Progenitor cell of endocrine pancreas (in vitro differentiated cells): ENCODE measurements around the gene KPNB1. TPM values are rescaled to one million over a fixed set of nuclear protein-coding genes. Genes with fewer than 3 reads are reported as not detected.

Experiments used
- DNase-seq: peaks from one replicate; pipeline ENCODE4 v3.0.0; 2021; ENCODE audit warnings: low spot score; ENCODE audit not compliant: unreplicated experiment
- H3K27ac Mint-ChIP-seq: 2 replicates; pipeline ENCODE4 v1.8.0; 2021; ENCODE audit warnings: mild to moderate bottlenecking, moderate library complexity, mixed read lengths
- H3K27me3 Mint-ChIP-seq: 2 replicates; pipeline ENCODE4 v1.8.0; 2021; ENCODE audit warnings: mixed read lengths
- H3K36me3 Mint-ChIP-seq: 2 replicates; pipeline ENCODE4 v1.8.0; 2022; ENCODE audit warnings: mixed read lengths; ENCODE audit not compliant: insufficient read depth
- H3K4me1 Mint-ChIP-seq: 2 replicates; pipeline ENCODE4 v1.8.0; 2021; ENCODE audit warnings: low read depth, mixed read lengths
- H3K4me3 Mint-ChIP-seq: 2 replicates; pipeline ENCODE4 v1.8.0; 2021; ENCODE audit warnings: low read depth, mild to moderate bottlenecking, moderate library complexity, mixed read lengths
- H3K9me3 Mint-ChIP-seq: 2 replicates; pipeline ENCODE4 v1.8.0; 2021; ENCODE audit warnings: low read depth, mixed read lengths
- total RNA-seq: library from RNA; stranded (reverse); gene quantifications from 2 replicates; pipeline ENCODE4 v1.2.1, GENCODE V29; 2021
- TF ChIP-seq, protein P1 (sequence below): fragments of 200-600 bp; sonication (generic); IDR thresholded peaks from one replicate; pipeline ENCODE4 v1.5.0; 2021; ENCODE audit warnings: antibody characterized with exemption, mild to moderate bottlenecking; ENCODE audit not compliant: unreplicated experiment

The KPNB1 gene
- total RNA-seq, 1 donor from 2014 or later = 386 TPM

DNA sequence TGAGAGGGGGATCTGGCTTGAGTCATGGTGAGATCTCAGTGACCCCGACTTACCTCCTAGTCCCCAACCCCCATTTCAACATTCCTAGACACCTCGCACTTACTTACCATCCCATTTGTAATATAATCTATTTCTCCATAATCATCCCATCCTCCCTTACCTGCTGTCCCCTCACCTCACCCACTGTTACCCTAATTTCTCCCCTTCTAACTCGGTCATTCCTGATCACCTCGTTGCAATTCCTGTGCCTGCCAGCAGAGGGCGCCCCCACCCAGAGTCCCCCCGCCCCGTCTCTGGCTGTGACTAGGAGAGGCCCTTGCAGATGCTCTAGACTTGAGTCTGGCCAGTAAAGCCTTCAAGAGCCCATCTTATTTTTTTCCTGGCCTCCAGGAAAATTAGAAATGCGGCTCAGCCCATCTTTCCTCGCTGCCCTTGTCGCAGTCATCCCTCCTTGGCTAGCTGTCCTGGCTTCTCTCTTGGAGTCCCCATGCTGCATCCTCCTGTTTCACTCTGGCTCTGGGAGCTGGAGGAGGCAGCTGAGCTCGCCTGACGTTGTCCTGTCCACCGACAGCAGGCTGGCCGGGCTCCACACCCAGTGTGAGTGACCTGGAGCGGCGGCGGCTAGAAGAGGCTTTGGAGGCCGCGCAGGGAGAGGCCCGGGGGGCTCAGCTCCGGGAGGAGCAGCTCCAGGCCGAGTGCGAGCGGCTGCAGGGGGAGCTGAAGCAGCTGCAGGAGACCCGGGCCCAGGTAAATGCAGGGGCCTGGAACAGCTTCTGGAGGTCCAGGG lies 49.2 kb downstream of the KPNB1 start:
- Mint-ChIP-seq H3K27ac (no peak overlapping the region), H3K9me3 (no peaks in the 10 kb centered on the region), H3K36me3 (peaks cover 7% of the 10 kb centered on the region), H3K4me3 (no peak overlapping the region), H3K4me1 (peaks cover 4% of the 10 kb centered on the region), H3K27me3 (peaks cover 4% of the 10 kb centered on the region)
- DNase-seq = peak; percentile 75
- TF ChIP-seq, protein P1, sequence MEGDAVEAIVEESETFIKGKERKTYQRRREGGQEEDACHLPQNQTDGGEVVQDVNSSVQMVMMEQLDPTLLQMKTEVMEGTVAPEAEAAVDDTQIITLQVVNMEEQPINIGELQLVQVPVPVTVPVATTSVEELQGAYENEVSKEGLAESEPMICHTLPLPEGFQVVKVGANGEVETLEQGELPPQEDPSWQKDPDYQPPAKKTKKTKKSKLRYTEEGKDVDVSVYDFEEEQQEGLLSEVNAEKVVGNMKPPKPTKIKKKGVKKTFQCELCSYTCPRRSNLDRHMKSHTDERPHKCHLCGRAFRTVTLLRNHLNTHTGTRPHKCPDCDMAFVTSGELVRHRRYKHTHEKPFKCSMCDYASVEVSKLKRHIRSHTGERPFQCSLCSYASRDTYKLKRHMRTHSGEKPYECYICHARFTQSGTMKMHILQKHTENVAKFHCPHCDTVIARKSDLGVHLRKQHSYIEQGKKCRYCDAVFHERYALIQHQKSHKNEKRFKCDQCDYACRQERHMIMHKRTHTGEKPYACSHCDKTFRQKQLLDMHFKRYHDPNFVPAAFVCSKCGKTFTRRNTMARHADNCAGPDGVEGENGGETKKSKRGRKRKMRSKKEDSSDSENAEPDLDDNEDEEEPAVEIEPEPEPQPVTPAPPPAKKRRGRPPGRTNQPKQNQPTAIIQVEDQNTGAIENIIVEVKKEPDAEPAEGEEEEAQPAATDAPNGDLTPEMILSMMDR = peak; percentile 98

DNA sequence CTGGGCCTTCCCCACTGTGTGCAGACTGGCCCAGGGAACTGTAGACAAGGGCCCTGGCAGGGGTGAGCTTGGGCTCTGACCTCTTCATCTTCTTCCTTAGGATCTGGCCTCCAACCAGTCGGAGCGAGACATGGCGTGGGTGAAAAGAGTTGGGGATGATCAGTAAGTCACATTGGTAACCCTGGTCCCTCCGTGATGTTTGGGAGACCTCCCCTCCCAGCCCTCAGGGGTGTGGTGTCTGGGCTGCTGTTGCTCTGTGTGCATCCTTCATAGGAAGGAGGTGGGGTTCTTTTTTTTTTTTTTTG lies 49.8 kb downstream of the KPNB1 start:
- H3K36me3 Mint-ChIP-seq = peaks cover 7% of the 10 kb centered on the region
- H3K4me3 Mint-ChIP-seq = no peak overlapping the region
- H3K27ac Mint-ChIP-seq = no peak overlapping the region
- TF ChIP-seq, protein P1 = no peak
- H3K27me3 Mint-ChIP-seq = peaks cover 4% of the 10 kb centered on the region
- H3K9me3 Mint-ChIP-seq = no peaks in the 10 kb centered on the region
- no peak for DNase-seq
- peaks cover 4% of the 10 kb centered on the region for H3K4me1 Mint-ChIP-seq

DNA sequence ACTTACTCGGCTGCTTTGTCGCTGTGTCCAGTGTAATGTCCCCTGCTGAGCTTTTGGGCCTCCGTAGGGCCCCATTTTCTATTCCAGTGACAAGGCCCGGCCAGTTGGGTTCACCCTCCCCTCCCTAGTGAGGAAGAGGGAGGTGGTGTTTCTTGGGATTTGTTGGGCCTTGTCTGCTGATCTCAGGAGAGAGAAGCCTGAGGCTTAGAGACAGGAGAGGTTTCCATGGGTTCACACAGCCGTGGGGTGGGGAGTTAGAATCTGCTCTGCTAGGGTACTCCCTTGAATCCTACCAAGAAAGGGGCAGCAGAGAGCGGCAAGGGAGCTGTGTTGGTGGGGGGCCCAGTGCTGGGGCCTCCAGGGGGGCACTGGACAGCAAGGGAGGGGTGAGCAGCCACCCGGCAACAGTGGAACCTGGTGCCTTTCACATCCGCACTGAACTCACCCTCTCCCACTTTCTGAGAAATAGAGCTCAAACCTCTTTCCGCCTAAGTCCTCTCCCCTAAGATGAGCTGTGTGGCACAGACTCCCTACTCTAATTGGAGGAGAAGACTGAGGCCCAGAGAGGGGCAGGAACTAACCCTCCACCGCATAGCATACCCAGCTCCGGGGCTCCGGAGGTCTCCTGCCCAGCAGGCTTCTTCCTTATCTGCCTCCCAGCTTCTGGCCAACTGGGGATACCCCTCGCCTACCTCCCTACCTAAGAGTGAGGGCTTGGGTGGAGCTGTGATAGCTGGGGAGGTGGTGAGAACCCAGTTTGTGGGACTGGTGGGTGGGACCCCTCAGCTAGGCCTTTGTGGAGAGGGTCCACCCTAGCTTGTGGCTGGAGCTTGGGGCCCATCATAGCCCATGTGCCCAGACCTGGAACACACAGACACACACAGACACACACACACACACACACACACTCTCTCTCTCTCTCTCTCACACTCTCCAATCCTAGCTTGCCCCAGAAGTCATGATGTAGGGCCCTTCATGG lies 51.0 kb downstream of the KPNB1 start:
- H3K9me3 Mint-ChIP-seq = no peaks in the 10 kb centered on the region
- no peak overlapping the region for H3K4me3 Mint-ChIP-seq
- no peak overlapping the region for H3K27ac Mint-ChIP-seq
- no peaks in the 10 kb centered on the region for H3K27me3 Mint-ChIP-seq
- DNase-seq = no peak
- H3K36me3 Mint-ChIP-seq = peaks cover 8% of the 10 kb centered on the region
- TF ChIP-seq, protein P1 = no peak
- no peaks in the 10 kb centered on the region for H3K4me1 Mint-ChIP-seq

DNA sequence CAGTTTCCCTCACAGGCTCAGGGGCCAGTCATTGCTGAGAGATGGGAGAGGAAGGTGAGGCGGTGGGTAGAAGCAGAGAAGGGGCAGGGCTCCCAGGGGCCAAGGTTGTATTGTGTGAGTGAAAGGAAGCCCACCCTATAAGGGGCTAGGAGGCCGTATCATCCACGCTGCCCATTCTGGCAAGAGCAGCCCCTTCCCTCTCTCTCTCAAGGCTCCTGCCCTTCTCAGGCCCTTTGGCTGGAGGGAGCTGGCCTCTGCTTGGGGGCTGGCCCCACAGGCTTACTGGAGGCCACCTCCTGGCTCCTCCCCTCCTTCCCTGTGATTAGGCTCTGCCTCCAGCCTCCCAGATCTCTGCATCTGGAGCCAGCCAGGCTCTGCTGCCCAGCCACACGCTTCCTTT lies 51.9 kb downstream of the KPNB1 start:
- Mint-ChIP-seq H3K9me3 (no peaks in the 10 kb centered on the region), H3K27me3 (no peaks in the 10 kb centered on the region), H3K4me1 (no peaks in the 10 kb centered on the region), H3K27ac (no peak overlapping the region), H3K4me3 (no peak overlapping the region), H3K36me3 (peaks cover 8% of the 10 kb centered on the region)
- TF ChIP-seq, protein P1 = no peak
- DNase-seq = no peak

GRCh38 chr17:47702391-47702995 lies 52.8 kb downstream of the KPNB1 start:
- H3K9me3 Mint-ChIP-seq = no peaks in the 10 kb centered on the region

More at GRCh38 chr17:47702391-47702995, 52.8 kb downstream of the KPNB1 start:
- Mint-ChIP-seq H3K27me3 (peaks cover 8% of the 10 kb centered on the region), H3K4me3 (no peak overlapping the region), H3K36me3 (peaks cover 4% of the 10 kb centered on the region), H3K27ac (no peak overlapping the region), H3K4me1 (no peaks in the 10 kb centered on the region)
- TF ChIP-seq, protein P1 = no peak
- no peak for DNase-seq
